ENCODE data around the gene IBA57.

IBA57 gene

GRCh38 chr1:228190182-228190581 is 24.6 kb downstream of the IBA57 start:
- DNase-seq (ENCODE audit: low read depth, low spot score) = no peak

GRCh38 chr1:228190778-228191177 is 25.2 kb downstream of the IBA57 start:
- no peak for DNase-seq (ENCODE audit: low read depth, low spot score)

GRCh38 chr1:228194436-228194835 is 28.8 kb downstream of the IBA57 start:
- DNase-seq (ENCODE audit: low read depth, low spot score) = no peak

DNA sequence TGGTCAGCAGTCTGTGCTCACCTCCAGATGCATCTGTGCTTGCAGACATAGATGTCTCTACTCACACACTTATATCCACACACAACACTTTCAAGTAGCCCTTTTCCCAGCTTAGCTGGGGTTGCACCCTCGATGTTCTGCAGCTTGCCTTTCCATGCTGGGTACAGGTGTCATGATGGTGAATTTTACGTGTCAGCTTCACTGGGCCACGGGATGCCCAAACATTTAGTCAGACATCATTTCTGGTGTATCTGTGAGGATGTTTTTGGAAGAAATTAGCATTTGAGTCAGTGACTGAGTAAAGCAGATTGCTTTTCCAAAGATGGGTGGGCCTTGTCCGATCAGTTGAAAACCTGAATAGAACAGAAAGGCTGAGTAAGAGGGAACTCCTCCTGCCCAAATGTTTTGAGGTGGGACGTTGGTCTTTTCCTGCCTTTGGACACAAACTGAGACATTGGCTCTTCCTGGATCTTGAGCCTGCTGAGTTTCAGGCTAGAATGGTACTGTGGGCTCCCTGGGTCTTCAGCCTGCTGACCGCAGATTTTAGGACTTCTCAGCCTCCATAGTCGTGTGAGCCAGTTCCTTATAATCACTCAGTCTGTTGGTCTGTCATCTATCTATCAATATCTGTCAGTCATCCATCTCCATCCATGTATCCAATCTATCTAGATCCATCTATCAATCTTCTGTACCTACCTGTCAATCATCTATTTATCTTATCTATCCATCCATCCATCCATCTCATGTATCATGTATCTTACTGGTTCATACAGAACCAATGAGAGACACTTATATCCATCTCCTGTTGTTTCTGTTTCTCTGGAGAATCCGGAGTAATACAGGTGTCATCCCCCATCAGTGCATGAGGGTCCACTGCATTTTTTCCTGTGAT is 29.6 kb downstream of the IBA57 start:
- no peak for DNase-seq (ENCODE audit: low read depth, low spot score)

DNA sequence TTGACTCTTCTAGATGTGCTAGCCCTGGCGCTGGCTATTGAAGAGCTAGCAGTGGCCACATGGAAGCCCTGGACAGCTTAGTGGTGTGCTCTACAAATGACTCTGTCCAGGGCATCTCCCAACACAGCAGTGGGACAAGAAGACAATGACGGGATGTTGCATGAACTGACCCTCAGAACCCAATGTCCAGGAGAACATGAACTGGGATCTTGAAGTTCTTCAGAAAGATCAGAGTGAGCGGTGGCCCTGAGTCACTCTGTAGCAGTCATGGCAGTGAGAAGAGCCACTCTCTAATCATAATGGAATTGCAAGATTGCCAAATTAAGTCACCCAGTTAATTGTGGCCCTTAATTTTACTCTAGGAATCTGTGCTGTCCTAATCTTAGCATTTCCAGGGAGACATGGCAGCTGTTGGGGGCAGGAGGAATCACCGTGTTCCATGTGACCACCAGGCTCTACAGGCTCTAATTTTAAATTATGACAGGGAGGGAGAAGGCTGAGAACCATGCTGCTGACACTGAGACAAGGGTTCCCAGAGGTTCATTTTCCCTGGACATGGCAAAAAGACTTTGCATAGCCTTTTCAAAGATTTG is 32.0 kb downstream of the IBA57 start:
- no peak for DNase-seq (ENCODE audit: low read depth, low spot score)

- no peak for DNase-seq (ENCODE audit: low read depth, low spot score)
These were observed 33.5 kb downstream of the IBA57 start for GRCh38 chr1:228198977-228199590.

DNA sequence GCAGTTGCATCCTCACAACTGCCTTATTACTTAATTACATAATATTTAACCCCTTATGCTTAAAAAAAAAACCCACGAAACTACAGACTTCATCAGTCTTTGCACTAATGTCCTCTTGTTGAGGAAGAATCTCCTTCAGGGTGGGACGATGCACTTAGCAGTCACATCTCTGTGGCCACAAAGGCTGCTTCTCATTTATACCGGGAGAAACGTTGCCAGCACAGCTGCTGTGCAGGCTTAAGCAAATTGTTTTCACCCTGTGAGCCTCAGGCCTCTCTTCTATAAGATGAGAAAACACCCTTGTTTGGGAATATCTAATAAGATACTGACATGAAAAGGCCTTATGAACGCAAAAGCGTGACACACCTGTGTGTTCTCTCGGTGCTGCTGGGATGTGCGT is 39.4 kb downstream of the IBA57 start:
- DNase-seq (ENCODE audit: low read depth, low spot score) = no peak

GRCh38 chr1:228205526-228206436 is 40.2 kb downstream of the IBA57 start:
- DNase-seq (ENCODE audit: low read depth, low spot score) = no peak

DNA sequence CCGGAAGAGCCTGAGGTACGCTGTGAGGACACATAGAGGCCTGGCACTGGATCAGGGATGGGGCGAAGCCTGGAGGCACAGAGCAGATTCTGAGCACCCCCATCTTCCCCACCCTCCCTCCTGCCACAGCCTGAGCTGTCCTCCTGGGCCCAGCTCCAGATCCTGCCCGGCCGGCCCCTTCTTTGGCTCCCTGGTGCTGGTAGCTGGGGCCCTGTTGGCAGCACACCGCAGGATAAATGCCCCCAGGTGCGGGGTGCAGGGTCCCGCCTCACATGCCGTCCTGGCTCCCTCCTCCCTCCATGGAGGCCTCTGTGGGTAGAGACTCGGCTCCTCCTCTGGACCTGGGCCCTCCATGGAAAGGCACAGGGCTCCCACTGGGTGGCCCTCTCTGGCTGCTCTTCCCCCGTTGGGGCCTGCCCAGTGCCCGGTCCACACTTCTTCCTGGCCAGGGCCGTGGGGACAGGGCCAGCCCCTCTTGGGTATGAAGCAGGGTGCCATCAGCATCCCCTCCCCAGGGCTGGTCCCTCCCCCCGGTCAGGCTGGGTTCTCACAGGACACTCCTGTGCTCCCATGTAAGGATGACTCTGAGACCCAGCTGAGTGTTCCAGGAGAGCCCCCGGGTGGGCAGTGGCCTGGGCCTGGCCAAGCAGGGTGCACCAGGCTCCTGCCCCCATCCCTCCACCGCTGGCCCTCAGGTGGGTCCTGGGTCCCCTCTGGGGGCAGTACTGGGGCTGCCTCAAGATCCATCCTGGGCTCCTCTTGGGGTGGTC is 41.2 kb downstream of the IBA57 start:
- DNase-seq (ENCODE audit: low read depth, low spot score) = no peak

DNA sequence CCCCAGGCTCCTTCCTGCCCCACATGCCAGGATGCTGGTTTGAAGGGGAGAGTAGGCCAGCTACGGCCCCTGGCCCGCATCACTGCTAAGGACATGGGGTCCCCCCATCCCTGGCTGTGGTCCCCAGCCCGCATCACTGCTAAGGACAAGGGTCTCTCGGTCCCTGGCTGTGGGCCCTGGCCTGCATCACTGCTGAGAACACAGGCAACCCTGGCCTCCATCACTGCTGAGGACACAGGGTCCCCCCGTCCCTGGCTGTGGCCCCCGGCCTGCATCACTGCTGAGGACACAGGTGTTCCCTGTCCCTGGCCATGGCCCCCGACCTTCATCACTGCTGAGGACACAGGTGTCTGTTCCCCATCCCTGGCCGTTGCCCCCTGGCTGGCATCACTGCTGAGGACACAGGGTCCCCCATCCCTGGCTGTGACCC is 41.8 kb downstream of the IBA57 start:
- no peak for DNase-seq (ENCODE audit: low read depth, low spot score)

DNA sequence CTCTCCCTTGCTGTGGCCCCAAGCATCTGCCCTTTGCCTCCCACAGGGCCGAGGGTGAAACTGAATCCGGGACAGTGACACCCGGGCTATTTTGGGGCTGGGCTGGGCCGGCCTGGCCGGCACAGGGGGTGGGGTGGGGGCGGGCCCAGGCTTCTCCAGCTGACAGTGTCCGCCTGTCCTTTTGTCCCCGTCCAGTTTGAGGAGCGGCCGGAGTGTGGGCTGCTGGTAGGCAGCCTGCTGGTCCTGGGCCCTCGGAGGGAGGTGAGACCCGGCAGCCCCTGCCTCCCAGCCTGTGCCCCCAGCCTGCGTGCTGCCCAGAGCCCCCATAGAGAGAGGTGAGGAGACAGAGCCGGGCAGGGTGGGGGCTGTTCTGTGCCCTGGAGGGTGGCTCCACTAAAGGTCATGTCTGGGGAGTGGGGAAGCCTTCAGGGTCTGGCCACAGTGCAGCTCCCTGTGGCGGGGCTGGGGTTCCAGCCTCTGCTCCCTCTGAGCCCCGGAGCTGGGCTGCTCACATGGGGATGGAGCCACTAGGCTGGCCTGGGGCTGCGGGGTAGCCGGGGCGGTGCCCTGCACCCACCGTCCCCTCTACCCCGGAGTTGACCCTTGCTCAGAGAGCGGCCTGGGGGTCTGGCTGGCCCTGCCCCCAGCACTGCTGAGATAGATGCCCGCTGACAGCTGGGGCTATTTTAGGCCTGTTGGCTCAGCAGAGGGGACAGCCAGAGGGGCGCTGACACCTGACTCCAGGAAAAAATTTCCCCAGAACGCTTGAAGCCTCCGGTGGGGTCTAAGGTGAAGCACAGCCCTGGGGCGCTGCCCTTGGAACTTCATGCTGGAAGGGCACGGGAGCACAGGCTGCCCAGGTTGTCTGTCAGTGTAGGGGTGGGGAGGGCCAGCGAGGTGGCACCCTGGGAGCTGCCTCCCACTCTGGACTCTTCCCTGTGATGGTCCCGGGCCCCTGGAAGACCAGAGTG is 42.5 kb downstream of the IBA57 start, which contains the start of gene OBSCN:
OBSCN (plus strand) TSS at position 194 of the 971 bp plus-strand sequence. CDS start 3,740 bp downstream, outside the sequence.
- no peak for DNase-seq (ENCODE audit: low read depth, low spot score)

- DNase-seq (ENCODE audit: low read depth, low spot score) = no peak
These were observed 43.4 kb downstream of the IBA57 start for GRCh38 chr1:228208831-228209551.

DNA sequence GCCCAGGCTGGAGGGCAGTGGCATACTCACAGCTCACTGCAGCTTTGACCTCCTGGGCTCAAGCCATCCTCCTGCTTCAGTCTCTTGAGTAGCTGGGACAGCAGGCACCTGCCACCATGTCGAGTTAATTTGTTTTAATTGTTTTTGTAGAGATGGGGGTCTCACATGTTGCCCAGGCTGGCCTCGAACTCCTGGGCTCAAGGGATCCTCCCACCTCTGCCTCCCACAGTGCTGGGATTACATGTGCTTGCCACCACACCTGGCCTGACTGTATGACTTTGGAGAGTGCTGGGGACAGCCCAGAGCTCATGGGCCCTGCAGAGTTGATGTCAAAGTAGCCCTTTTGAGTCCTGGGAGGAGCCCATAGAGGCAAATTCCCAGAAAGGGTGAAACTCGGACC is 44.1 kb downstream of the IBA57 start:
- no peak for DNase-seq (ENCODE audit: low read depth, low spot score)

DNA sequence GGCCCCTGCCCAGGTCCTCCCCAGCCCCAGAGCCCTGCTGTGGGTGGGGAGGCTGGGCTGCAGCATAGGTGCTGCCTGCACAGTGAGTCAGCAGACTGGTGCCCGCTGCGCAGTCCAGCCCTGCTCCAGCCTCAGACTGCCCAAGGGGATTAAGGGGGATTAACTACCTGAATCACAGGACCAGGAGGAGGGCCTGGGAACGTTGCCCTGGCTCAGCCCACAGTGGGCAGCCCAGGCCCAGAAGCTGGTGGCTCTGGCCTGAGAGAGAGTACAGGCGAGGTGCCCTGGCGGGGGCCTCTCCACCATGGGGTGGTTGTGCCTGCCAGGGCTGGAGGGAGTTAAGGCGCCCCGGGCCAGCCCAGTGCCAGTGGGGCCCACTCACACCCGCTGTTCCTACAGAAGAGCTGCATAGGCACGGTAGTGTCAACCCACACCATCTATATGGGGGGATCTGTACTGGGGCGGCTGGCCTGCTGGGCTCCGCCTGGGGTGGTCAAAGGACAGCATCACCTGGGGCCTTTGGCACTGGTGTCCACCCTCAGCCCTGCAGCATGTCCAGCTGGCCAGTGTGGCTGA is 44.6 kb downstream of the IBA57 start:
- DNase-seq (ENCODE audit: low read depth, low spot score) = no peak

GRCh38 chr1:228210712-228211530 is 45.3 kb downstream of the IBA57 start:
- no peak for DNase-seq (ENCODE audit: low read depth, low spot score)

DNA sequence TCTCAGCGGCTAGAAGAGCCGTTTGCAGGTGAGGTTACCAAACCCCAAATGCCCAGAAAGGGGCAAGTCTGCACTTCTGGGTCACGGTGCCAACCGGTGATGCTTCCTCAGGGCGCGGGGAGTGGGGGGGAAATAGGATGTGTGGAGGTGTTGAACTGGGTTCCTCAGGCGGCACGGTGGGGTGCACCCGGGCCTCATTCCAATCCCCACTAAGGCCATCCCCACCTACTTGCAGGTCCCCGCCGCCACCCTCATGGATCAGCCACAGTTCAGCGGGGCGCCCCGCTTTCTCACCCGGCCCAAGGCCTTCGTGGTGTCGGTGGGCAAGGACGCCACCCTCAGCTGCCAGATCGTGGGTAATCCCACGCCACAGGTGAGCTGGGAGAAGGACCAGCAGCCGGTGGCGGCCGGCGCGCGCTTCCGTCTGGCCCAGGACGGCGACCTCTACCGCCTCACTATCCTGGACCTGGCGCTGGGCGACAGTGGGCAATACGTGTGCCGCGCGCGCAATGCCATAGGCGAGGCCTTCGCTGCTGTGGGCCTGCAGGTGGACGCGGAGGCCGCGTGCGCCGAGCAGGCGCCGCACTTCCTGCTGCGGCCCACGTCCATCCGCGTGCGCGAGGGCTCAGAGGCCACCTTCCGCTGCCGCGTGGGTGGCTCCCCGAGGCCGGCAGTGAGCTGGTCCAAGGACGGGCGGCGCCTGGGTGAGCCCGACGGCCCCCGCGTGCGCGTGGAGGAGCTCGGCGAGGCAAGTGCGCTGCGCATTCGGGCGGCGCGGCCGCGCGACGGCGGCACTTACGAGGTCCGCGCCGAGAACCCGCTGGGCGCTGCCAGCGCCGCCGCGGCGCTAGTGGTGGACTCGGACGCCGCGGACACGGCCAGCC is 46.2 kb downstream of the IBA57 start:
- DNase-seq (ENCODE audit: low read depth, low spot score) = no peak
